Activated T-helper 2 cell treated with anti-CD3 and anti-CD28 coated beads, Interferon-gamma antibody, Interleukin-2, Interleukin-4, amounts not matched to agents 10 μg/mL and 5 μg/mL and 100 μg/mL, durations not matched to agents 14 hours and 24 hours and 36 hours (primary cell): ENCODE results near the gene TTC9C. TPM values are rescaled to one million over a fixed set of nuclear protein-coding genes. Genes with fewer than 3 reads are reported as not detected.
"Not testable (repeated sequence)": the region's sequence is repeated elsewhere in the genome, so short reads cannot be mapped to it uniquely, and the experiment has no call there.

Source experiments
- DNase-seq: peaks from one replicate; pipeline ENCODE4 v3.0.0; 2021; ENCODE audit warnings: low spot score
- H3K27ac Mint-ChIP-seq: one replicate; pipeline ENCODE4 v1.8.0; 2021; ENCODE audit warnings: mixed read lengths
- H3K27me3 Mint-ChIP-seq: one replicate; pipeline ENCODE4 v1.8.0; 2021; ENCODE audit warnings: low read depth, mixed read lengths
- H3K36me3 Mint-ChIP-seq: one replicate; pipeline ENCODE4 v1.8.0; 2021; ENCODE audit warnings: low read depth, mixed read lengths
- H3K4me1 Mint-ChIP-seq: one replicate; pipeline ENCODE4 v1.8.0; 2021; ENCODE audit warnings: low read depth, mixed read lengths
- H3K4me3 Mint-ChIP-seq: one replicate; pipeline ENCODE4 v1.8.0; 2021; ENCODE audit warnings: low read depth, mild to moderate bottlenecking, moderate library complexity, mixed read lengths
- H3K9me3 Mint-ChIP-seq: one replicate; pipeline ENCODE4 v1.8.0; 2021; ENCODE audit warnings: mixed read lengths
- intact Hi-C: fragments of 100-400 bp; cut with micrococcal nuclease; formaldehyde crosslinking; loops from one replicate; pipeline ENCODE4 v1.15.1; 2023
- total RNA-seq: library from RNA; stranded (reverse); gene quantifications from 2 replicates; pipeline ENCODE4 v1.2.3, GENCODE V29; 2022

Gene TTC9C
- total RNA-seq, 1 donor from 2014 or later: 39.4 TPM

DNA sequence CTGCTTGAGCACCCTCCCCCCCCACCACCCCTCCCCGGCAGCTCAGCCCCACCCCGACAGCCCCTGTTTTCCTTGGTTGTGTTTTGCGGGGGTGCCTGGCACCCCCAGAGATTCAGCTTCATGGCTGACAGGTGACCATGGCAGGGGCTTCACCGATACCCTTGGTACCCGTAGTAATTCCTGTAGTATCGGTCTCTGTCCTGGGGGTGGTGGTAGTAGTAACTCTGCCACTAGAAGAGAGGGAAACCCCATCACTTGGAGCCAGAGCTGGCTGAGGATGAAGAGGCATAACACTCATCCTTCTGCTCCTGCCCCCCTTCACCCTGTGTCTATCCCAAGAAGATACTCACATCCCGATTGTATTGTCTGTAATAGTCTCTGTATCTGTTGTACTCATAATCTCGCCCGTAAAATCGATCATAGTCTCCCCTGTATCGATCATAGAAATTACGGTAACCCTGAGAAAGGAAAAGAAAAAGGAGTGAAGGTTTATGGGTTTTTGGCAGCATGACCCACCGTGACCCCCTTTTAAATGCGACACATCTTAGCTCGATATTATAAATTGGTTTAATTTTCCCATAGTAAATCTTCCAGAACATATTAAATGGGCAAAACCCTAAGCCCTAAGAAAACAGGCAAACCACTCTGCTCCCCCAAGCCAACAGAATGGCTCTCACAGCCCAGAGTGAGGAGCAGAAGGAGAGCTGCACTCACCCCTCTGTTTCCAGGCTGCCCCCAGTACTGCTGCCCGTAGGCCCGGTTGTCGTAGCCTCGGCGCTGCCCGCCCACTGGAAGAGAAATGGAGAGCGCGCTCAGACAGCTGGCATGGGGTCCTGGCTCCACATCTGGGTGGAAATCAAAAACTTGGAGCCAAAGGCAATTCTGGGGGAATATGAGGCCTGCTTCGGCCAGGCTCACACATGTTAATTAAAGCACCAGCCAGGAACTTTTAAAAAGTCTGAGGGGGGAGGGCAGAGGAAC is 12.8 kb upstream of the TTC9C start:
- no peak overlapping the region for H3K4me3 Mint-ChIP-seq
- H3K27ac Mint-ChIP-seq: peak overlapping the region; percentile 57
- no peak for DNase-seq
- H3K4me1 Mint-ChIP-seq: peaks cover 56% of the 10 kb centered on the region
- H3K9me3 Mint-ChIP-seq: no peaks in the 10 kb centered on the region
- intact Hi-C loops: no loop called here
- no peaks in the 10 kb centered on the region for H3K27me3 Mint-ChIP-seq
- H3K36me3 Mint-ChIP-seq: peaks cover 90% of the 10 kb centered on the region

DNA sequence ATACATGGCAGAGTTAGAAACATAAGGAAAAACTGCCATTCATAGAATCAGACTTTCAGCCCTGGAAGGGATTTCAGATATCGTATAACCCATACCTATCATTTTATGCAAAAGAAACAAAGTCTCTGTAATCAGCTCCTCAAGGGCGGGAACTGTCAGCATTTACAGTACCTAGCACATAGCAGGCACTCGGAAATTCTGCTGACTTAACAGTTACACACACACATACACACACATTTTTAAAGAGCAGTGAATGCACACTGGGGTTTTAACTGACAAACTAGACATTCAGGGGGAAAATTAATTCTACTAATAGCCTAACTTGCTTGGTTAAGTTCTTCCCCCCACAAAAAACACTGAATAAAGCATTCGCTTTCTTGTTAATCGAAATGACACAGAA is 12.1 kb upstream of the TTC9C start:
- H3K9me3 Mint-ChIP-seq: no peaks in the 10 kb centered on the region

DNA sequence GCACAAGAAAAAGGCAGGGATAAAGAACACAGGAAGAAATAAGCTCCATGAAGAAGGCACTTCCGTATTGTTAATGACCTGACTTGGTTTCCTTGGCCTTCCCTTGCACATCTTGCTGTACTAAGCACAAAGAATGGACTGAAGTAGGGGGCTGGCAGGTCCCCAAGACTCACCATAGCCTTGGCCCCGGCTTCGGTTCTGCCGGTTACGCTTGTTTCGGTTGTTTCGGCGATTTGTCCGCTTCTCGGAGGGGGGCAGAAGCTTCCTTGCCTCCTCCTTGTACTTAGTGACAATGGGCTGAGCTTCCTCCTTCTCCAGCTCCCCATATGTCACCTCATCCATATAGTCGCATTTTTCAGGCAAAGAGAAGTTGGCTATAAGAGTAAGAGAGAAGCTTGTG is 11.5 kb upstream of the TTC9C start:
- Mint-ChIP-seq H3K9me3 (no peaks in the 10 kb centered on the region), H3K27ac (no peak overlapping the region), H3K27me3 (no peaks in the 10 kb centered on the region), H3K4me1 (peaks cover 62% of the 10 kb centered on the region), H3K36me3 (peaks cover 92% of the 10 kb centered on the region), H3K4me3 (no peak overlapping the region)
- no peak for DNase-seq
- intact Hi-C loops: no loop called here

More for the DNA sequence above, 12.1 kb upstream of the TTC9C start:
- no peak for DNase-seq
- intact Hi-C loops: no loop called here
- Mint-ChIP-seq H3K27ac (peak overlapping the region; percentile 5), H3K4me3 (no peak overlapping the region), H3K36me3 (peaks cover 91% of the 10 kb centered on the region), H3K27me3 (no peaks in the 10 kb centered on the region), H3K4me1 (peaks cover 57% of the 10 kb centered on the region)

DNA sequence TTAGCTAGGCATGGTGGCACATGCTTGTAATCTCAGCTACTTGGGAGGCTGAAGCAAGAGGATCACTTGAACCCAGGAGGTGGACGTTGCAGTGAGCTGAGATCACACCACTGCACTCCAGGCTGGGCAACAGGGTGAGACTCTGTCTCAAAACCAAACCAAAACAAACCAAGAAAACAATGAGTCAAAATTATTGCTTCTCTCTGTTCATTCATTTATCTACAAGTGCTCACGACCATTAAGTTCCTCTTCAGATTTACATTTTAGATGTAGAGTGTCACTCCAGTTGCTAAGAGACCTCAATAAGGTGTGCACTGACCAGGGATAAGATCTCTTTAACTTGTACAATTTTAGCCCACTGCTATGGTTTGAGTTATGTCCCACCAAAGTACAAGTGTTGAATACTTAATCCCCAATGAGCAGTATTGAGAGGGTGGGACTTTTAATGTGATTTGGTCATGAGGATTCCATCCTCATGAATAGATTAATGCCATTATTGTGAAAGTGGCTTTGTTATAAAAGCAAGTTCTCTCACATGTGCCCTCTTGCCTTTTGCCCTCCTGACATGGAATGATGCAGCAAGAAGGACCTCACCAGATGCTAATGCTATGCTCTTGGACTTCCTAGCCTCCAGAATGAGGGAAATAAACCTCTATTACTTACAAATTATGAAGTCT is 8.8 kb upstream of the TTC9C start:
- no peak for DNase-seq
- H3K4me3 Mint-ChIP-seq: no peak overlapping the region
- peaks cover 95% of the 10 kb centered on the region for H3K36me3 Mint-ChIP-seq
- H3K27ac Mint-ChIP-seq: peak overlapping the region; percentile 38
- intact Hi-C loops: no loop called here
- H3K27me3 Mint-ChIP-seq: no peaks in the 10 kb centered on the region
- H3K4me1 Mint-ChIP-seq: peaks cover 60% of the 10 kb centered on the region
- H3K9me3 Mint-ChIP-seq: no peaks in the 10 kb centered on the region

DNA sequence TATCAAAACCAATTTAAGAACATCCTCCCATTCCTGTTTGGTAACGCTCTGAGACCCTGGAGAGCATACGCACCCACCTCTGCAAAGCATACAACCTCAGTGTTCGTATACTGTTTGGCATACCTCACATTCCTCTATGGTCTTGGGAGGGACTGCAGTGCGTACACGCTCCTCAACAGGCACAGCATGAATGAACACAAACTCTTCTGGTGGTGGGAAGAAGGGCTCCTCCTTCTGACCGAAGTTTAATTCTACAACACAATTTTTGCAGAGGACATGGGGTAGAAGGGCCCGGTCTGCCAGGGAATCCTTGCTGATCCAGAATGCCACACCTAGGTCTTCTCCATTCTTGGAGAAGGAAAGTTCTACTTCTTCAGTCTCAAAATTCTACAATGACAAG is 6.3 kb upstream of the TTC9C start:
- intact Hi-C loops: no loop called here
- Mint-ChIP-seq H3K9me3 (no peaks in the 10 kb centered on the region), H3K4me3 (no peak overlapping the region), H3K36me3 (peaks cover 92% of the 10 kb centered on the region), H3K4me1 (peaks cover 53% of the 10 kb centered on the region), H3K27ac (peak overlapping the region; percentile 52), H3K27me3 (no peaks in the 10 kb centered on the region)
- no peak for DNase-seq

DNA sequence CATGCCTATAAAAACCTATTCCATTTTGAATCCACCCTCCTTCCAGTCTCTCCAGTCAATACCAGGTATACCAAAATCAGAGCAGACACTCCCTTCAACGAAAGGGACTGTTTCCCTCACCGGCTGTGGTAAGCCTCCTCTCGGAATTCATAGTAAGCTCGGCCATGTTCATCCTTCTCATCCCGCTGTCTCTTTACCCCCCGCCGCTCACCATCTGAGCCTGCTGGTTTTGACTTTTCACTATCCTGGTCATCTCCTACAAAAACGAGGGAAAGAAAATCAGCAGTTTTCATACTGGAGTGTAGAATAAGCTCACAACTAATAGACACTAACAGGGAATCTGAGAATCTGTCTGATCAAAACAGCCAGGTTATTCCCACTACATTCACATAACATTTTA is 4.1 kb upstream of the TTC9C start:
- H3K27ac Mint-ChIP-seq: peak overlapping the region; percentile 56
- peaks cover 45% of the 10 kb centered on the region for H3K4me1 Mint-ChIP-seq
- no peak for DNase-seq
- peak overlapping the region; percentile 99 for H3K4me3 Mint-ChIP-seq
- H3K36me3 Mint-ChIP-seq: peaks cover 81% of the 10 kb centered on the region
- no peaks in the 10 kb centered on the region for H3K27me3 Mint-ChIP-seq
- intact Hi-C loops: no loop called here
- no peaks in the 10 kb centered on the region for H3K9me3 Mint-ChIP-seq

DNA sequence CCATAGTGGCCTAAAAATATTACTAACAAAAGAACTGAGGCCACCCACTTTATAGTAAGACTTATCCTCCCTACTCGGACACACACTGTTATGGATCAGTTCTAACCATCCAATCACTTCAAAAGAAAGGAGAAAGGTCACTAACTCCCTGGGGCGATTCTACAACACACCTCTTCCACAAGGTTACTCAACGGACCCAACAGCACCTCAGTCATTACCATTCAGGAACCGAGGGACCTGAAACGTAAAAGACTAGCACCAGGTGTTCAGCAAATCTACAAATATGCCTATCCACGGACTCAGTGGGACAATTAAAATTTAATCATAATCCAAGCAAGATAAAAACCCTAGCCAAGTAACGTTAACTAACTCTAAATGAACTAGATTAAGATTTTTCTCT is 2.6 kb upstream of the TTC9C start:
- intact Hi-C loops: loop anchor here (2.0 to 5.0 kb wide), 4 partner anchors 53 to 155 kb away; partner anchors contain the start of genes INTS5, LBHD1, MTA2 and SLC3A2
- no peaks in the 10 kb centered on the region for H3K9me3 Mint-ChIP-seq
- DNase-seq: no peak
- H3K27me3 Mint-ChIP-seq: no peaks in the 10 kb centered on the region
- peaks cover 75% of the 10 kb centered on the region for H3K36me3 Mint-ChIP-seq
- peaks cover 43% of the 10 kb centered on the region for H3K4me1 Mint-ChIP-seq
- peak overlapping the region; percentile 65 for H3K27ac Mint-ChIP-seq
- peak overlapping the region; percentile 99 for H3K4me3 Mint-ChIP-seq

DNA sequence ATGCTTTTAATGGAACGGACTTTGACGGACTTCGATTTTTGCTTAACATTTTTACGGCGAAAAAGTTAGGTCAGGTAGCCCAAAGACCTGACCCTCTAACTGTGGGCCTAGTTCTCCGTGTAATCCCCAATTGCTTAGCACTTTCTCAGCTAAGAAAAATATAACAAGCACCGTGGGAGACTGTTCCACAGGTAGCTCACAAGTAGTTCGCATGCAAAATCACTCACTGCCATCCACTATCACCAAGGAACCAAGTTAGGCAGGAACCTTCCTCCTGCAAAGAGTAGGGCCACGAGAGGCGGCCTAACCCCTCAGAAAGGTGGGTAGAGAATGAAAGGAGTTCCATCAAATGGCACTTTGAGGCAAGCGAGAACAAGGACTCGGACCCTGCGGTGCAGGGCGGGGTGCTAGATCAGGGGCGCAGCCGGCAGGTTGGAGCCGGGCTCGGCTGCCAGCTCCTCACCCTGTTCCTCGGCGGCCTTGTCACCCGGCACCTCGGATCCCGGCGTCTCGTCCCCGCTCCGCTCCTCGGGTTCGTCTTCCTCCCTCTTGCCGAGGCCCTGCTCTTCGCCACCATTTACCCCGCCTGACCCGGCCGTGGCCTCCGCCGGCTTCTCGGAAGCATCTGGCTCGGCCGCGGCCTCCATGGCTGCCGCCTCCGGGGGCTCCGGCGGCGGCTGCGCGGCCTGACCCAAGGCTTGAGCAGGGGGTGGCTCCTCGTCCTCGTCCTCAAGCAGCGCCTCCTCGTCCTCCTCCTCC is 2.0 kb upstream of the TTC9C start:
- H3K27ac Mint-ChIP-seq: peak overlapping the region; percentile 65
- DNase-seq: no peak
- no peaks in the 10 kb centered on the region for H3K9me3 Mint-ChIP-seq
- peaks cover 72% of the 10 kb centered on the region for H3K36me3 Mint-ChIP-seq
- intact Hi-C loops: loop anchor here (2.0 to 5.0 kb wide), 4 partner anchors 54 to 154 kb away; partner anchors contain the start of genes INTS5, LBHD1, MTA2 and SLC3A2
- H3K4me1 Mint-ChIP-seq: peaks cover 37% of the 10 kb centered on the region
- no peaks in the 10 kb centered on the region for H3K27me3 Mint-ChIP-seq
- peak overlapping the region; percentile 99 for H3K4me3 Mint-ChIP-seq

DNA sequence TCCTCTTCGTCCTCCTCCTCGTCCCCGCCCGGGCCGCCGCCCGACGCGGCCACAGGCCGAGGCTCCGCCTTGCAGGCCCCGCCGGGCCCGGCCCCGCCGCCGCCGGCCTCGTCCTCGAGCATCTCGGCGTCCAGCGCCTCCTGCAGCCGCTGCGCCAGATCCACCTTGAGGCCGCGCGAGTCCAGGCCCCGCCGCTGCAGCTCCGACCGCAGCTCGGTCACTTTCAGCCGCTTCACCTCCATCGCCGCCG is 1.4 kb upstream of the TTC9C start:
- no peaks in the 10 kb centered on the region for H3K27me3 Mint-ChIP-seq
- intact Hi-C loops: loop anchor here (1.0 to 5.0 kb wide), 9 partner anchors 18 to 154 kb away; partner anchors contain the start of genes INTS5, LBHD1, MTA2 and SLC3A2
- H3K4me1 Mint-ChIP-seq: peaks cover 34% of the 10 kb centered on the region
- H3K36me3 Mint-ChIP-seq: peaks cover 70% of the 10 kb centered on the region
- peak overlapping the region; percentile 99 for H3K4me3 Mint-ChIP-seq
- no peaks in the 10 kb centered on the region for H3K9me3 Mint-ChIP-seq
- H3K27ac Mint-ChIP-seq: peak overlapping the region; percentile 96
- DNase-seq: no peak

DNA sequence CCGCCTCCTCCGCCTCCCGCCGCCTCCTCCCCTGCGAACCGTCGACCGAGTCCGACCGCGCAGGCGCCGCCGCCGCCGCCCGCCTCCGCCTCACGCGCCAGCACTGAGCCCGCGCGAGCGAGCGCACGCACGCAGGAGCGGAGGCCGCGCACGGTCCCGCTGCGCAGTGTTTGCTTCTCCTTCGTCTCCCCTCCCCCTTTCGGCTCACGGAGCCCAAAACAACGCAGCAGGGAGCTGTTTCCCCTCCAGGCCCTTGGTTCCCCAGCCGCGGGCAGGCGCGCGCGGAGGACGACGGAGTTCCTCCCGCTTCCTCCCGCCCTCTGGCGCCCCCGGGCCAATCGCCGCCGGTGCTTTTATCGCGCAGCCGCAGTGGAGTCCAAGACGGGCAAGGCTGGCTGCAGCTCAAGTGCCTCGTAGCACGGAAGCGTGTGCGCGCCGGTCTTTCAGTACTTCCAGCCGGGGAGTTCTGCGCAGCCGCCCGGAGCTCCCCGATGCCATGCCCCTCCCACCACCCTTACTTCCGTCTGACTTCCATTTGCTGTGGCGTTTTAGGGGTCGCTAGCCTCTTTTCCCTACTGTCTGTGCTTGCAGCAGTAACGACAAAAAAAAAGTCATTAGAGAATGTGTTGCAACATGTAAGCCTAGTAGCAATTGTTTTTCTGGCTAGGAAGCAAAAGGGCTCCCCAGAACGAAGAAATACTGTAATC is 968 bp upstream of the TTC9C start, which contains the start of gene HNRNPUL2:
Gene HNRNPUL2, minus strand, starts transcription at position 293 of the 707 bp plus-strand sequence. CDS start 301 bp downstream, outside the sequence.
- intact Hi-C loops: loop anchor here (1.0 to 5.0 kb wide), 9 partner anchors 18 to 153 kb away; partner anchors contain the start of genes INTS5, LBHD1, MTA2 and SLC3A2
- H3K36me3 Mint-ChIP-seq: peaks cover 65% of the 10 kb centered on the region
- H3K27me3 Mint-ChIP-seq: no peaks in the 10 kb centered on the region
- no peaks in the 10 kb centered on the region for H3K9me3 Mint-ChIP-seq
- DNase-seq: peak; percentile 100
- peak within 1 kb of the TSS; percentile 99 for H3K4me3 Mint-ChIP-seq
- H3K27ac Mint-ChIP-seq: peak within 1 kb of the TSS; percentile 96
- H3K4me1 Mint-ChIP-seq: peaks cover 30% of the 10 kb centered on the region

DNA sequence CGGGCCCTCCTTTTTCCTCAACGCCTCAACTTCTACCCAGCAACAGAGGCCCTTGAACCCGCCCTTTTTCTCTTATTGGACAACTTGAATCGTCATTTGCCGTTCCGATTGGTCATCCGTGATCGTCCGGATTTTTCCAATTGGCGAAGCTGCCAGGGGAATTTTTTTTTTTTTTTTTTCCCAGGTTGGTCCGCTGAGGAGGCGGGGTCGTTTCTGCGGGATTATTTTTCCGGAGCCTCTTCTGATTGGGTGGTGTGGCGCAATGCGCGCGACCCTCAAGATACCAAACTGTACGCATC is 465 bp upstream of the TTC9C start:
- intact Hi-C loops: loop anchor here (1.0 to 5.0 kb wide), 10 partner anchors 19 to 153 kb away; partner anchors contain the start of genes INTS5, LBHD1, MTA2 and SLC3A2
- Mint-ChIP-seq H3K27ac (peak overlapping the region; percentile 96), H3K4me1 (peaks cover 26% of the 10 kb centered on the region), H3K36me3 (peaks cover 61% of the 10 kb centered on the region), H3K4me3 (peak overlapping the region; percentile 99), H3K27me3 (no peaks in the 10 kb centered on the region), H3K9me3 (no peaks in the 10 kb centered on the region)
- DNase-seq: peak; percentile 85

DNA sequence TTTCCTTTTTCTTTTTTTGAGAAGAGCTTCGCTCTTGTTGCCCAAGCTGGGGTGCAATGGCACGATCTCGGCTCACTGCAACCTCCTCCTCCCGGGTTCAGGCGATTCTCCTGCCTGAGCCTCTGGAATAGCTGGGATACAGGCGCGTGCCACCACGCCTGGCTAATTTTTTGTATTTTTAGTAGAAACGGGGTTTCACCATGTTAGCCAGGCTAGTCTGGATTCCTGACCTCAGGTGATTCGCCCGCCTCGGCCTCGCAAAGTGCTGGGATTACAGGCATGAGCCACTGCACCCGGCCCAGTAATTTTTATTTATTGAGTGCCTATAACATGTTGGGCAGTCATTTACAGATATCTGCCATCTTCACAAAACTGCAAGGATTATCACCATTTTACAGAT is 1.8 kb downstream of the TTC9C start:
- Mint-ChIP-seq H3K36me3 (peaks cover 46% of the 10 kb centered on the region), H3K4me1 (peaks cover 15% of the 10 kb centered on the region), H3K4me3 (peak overlapping the region; percentile 76)
- DNase-seq, H3K27ac Mint-ChIP-seq, H3K9me3 Mint-ChIP-seq, H3K27me3 Mint-ChIP-seq, intact Hi-C loops: not testable (repeated sequence)
